K562 (cell line): ENCODE data around the gene RNF223.

ENCODE experiments used
- EP300 ChIP-seq: IDR thresholded peaks from 2 replicates; pipeline ENCODE4 v1.6.1; 2012; ENCODE audit warnings: low read length, improper control_type of control experiment
- EZH2 ChIP-seq: IDR thresholded peaks from 2 replicates; pipeline ENCODE4 v1.6.1; 2012; ENCODE audit warnings: low read depth, mild to moderate bottlenecking, inconsistent platforms, low read length, borderline replicate concordance
- FOSL1 ChIP-seq: fragments of 200-800 bp; sonication (Bioruptor generic); conservative IDR thresholded peaks from 2 replicates; pipeline ENCODE4 v1.6.1; 2016; ENCODE audit warnings: missing genetic modification characterization, missing compliant biosample characterization
- FOXM1 ChIP-seq, 2 experiments: fragments of 450-650 bp in 1 of 2; sonication (generic) in 1 of 2; formaldehyde crosslinking in 1 of 2; IDR thresholded peaks; 2 replicates each; pipeline versions ENCODE4 v1.6.1 to v1.9.0; 2017 to 2022; ENCODE audit warnings: low read depth in 2 of 2, mild to moderate bottlenecking in 2 of 2, missing genetic modification reagents in 1 of 2, moderate library complexity in 1 of 2
- JUNB ChIP-seq: fragments of 450-650 bp; formaldehyde crosslinking; conservative IDR thresholded peaks from 2 replicates; pipeline ENCODE4 v1.4.0; 2020; ENCODE audit warnings: mild to moderate bottlenecking
- KAT2B ChIP-seq: IDR thresholded peaks from one replicate; pipeline ENCODE4 v1.6.1; 2012; ENCODE audit warnings: low read depth, mild to moderate bottlenecking, control low read depth, inconsistent platforms, low read length, moderate library complexity
- KDM2B ChIP-seq: fragments of 250-450 bp; sonication (Bioruptor Pico); IDR thresholded peaks from 2 replicates; pipeline ENCODE4 v1.8.0; 2021; ENCODE audit warnings: mild to moderate bottlenecking, moderate library complexity
- MEF2A ChIP-seq: IDR thresholded peaks from 2 replicates; pipeline ENCODE4 v1.6.1; 2011; ENCODE audit warnings: low read depth, mild to moderate bottlenecking, low read length, moderate library complexity; ENCODE audit not compliant: control insufficient read depth
- POLR2A ChIP-seq: fragments of 450-650 bp; conservative IDR thresholded peaks from 2 replicates; pipeline ENCODE4 v1.6.1; 2016
- SP2 ChIP-seq: IDR thresholded peaks from 2 replicates; pipeline ENCODE4 v1.6.1; 2011; ENCODE audit warnings: mild to moderate bottlenecking, low read depth, low read length, moderate library complexity; ENCODE audit not compliant: poor library complexity, severe bottlenecking; ENCODE audit errors: extremely low read depth
- USF1 ChIP-seq: sonication (generic); formaldehyde crosslinking; IDR thresholded peaks from 2 replicates; pipeline ENCODE4 v1.9.0; 2022; ENCODE audit warnings: mild to moderate bottlenecking, missing genetic modification reagents
- ZBTB2 ChIP-seq: fragments of 450-650 bp; IDR thresholded peaks from 2 replicates; pipeline ENCODE4 v1.6.1; 2016; ENCODE audit warnings: antibody characterized with exemption
- ZNF512 ChIP-seq: IDR thresholded peaks from 2 replicates; pipeline ENCODE4 v1.6.1; 2016; ENCODE audit warnings: missing genetic modification characterization, missing compliant biosample characterization
- TF ChIP-seq, protein P1 (sequence below), 3 experiments: IDR thresholded peaks in 2 of 3; conservative IDR thresholded peaks in 1 of 3; 2 replicates each; pipeline ENCODE4 v1.5.1; 2011 to 2012; ENCODE audit warnings: low read length in 3 of 3, mild to moderate bottlenecking in 3 of 3, control low read depth in 2 of 3, improper control_type of control experiment in 1 of 3, inconsistent platforms in 1 of 3, low read depth in 1 of 3, mixed read lengths in 1 of 3, moderate library complexity in 1 of 3; ENCODE audit not compliant: insufficient read depth in 2 of 3

GRCh38 chr1:1115136-1115785 lies 41.2 kb upstream of the RNF223 start:
- no peak for TF ChIP-seq KDM2B (CRISPR knock-in tag)
- TF ChIP-seq SP2 = no peak
- TF ChIP-seq JUNB = no peak
- TF ChIP-seq KAT2B = no peak
- TF ChIP-seq, protein P1, sequence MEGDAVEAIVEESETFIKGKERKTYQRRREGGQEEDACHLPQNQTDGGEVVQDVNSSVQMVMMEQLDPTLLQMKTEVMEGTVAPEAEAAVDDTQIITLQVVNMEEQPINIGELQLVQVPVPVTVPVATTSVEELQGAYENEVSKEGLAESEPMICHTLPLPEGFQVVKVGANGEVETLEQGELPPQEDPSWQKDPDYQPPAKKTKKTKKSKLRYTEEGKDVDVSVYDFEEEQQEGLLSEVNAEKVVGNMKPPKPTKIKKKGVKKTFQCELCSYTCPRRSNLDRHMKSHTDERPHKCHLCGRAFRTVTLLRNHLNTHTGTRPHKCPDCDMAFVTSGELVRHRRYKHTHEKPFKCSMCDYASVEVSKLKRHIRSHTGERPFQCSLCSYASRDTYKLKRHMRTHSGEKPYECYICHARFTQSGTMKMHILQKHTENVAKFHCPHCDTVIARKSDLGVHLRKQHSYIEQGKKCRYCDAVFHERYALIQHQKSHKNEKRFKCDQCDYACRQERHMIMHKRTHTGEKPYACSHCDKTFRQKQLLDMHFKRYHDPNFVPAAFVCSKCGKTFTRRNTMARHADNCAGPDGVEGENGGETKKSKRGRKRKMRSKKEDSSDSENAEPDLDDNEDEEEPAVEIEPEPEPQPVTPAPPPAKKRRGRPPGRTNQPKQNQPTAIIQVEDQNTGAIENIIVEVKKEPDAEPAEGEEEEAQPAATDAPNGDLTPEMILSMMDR (IDR thresholded peaks at IDR 0.05 in 2 of 3, conservative IDR thresholded peaks at IDR 0.05 in 1 of 3; ENCODE audit: insufficient read depth in 2 of 3, low read depth in 1 of 3, low read length in 3 of 3) = no peak
- no peak for TF ChIP-seq ZNF512 (tag)
- no peak for TF ChIP-seq FOXM1 (IDR thresholded peaks at IDR 0.05; ENCODE audit: low read depth)
- no peak for TF ChIP-seq FOXM1 (CRISPR knock-in tag; IDR thresholded peaks at IDR 0.05; ENCODE audit: low read depth)
- TF ChIP-seq USF1 (CRISPR knock-in tag) = no peak
- TF ChIP-seq EP300 = no peak
- TF ChIP-seq MEF2A = no peak
- TF ChIP-seq FOSL1 (tag) = no peak
- no peak for TF ChIP-seq ZBTB2
- no peak for TF ChIP-seq POLR2A
- no peak for TF ChIP-seq EZH2
